Cardiac fibroblast (primary cell): ENCODE data around the gene LRRC36.

ENCODE experiments used
- DNase-seq, 2 donors: peaks; one replicate each; pipeline versions ENCODE4 v3.0.0 to v3.0.0-alpha.2; 2010; ENCODE audit warnings: low read depth in 2 of 2
- H3K4me3 ChIP-seq, 2 donors: replicated peaks in 1 of 2; 1 replicate in 1 of 2; 2 replicates in 1 of 2; pipeline ENCODE4 v1.5.1; 2011; ENCODE audit warnings: low read depth in 2 of 2, low read length in 2 of 2, mild to moderate bottlenecking in 2 of 2, moderate library complexity in 1 of 2
- CTCF ChIP-seq: IDR thresholded peaks from one replicate; pipeline ENCODE4 v1.5.1; 2011; ENCODE audit warnings: low read depth, mild to moderate bottlenecking, low read length, inconsistent platforms

LRRC36 gene

GRCh38 chr16:67430504-67430976 is 103.9 kb downstream of the LRRC36 start:
- TF ChIP-seq CTCF: no peak
- H3K4me3 ChIP-seq: peak overlapping the region in 1 of 2 donors; percentile 24
- DNase-seq: no peak

GRCh38 chr16:67430977-67431774 is 104.6 kb downstream of the LRRC36 start, which contains the start of gene HSD11B2:
TSS of gene HSD11B2 (plus strand) at chr16:67431121. CDS start at chr16:67431249, 128 bp downstream.
- TF ChIP-seq CTCF: no peak

GRCh38 chr16:67431775-67432505 is 105.3 kb downstream of the LRRC36 start:
- H3K4me3 ChIP-seq: peak overlapping the region in 1 of 2 donors; percentile 15
- TF ChIP-seq CTCF: no peak
- no peak for DNase-seq

More at GRCh38 chr16:67430977-67431774, 104.6 kb downstream of the LRRC36 start, which contains the start of gene HSD11B2:
- H3K4me3 ChIP-seq: peak within 1 kb of the TSS; percentile 15 to 24
- peak; percentile 22 to 52 for DNase-seq

GRCh38 chr16:67432506-67432890 is 105.9 kb downstream of the LRRC36 start:
- DNase-seq: no peak
- H3K4me3 ChIP-seq: no peak overlapping the region
- TF ChIP-seq CTCF: no peak

GRCh38 chr16:67433131-67433719 is 106.6 kb downstream of the LRRC36 start:
- DNase-seq: no peak
- H3K4me3 ChIP-seq: no peak overlapping the region
- TF ChIP-seq CTCF: no peak
